ENCODE results near the gene TRAF1.

Gene TRAF1

DNA sequence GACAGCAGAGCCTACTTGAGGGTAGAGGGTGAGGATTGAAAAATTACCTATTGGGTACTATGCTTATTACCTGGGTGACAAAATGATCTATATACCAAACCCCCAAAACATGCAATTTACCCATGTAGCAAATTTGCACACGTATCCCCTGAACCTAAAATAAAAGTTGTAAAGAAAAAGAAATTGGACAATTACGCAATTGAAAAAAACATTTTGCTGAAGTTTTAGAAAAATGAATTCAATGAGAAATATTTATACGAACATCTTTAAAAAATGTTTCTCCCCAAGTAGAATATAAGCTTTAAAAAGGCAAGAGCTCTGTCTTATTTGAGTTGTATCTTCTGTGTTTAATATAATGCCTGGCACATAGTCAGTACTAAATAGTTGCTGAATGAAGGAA lies 30.3 kb upstream of the TRAF1 start:
- Histone ChIP-seq H3K27ac (ENCODE audit: insufficient read depth, low read length, poor library complexity, severe bottlenecking) (no peak overlapping the region), H3K36me3 (ENCODE audit: control insufficient read depth, insufficient read depth, low read length) (no peaks in the 10 kb centered on the region), H3K4me1 (ENCODE audit: control insufficient read depth, insufficient read depth, low read length, poor library complexity, severe bottlenecking) (no peaks in the 10 kb centered on the region), H3K27me3 (replicated peaks; ENCODE audit: control insufficient read depth, insufficient read depth, low read length, poor library complexity, severe bottlenecking) (no peaks in the 10 kb centered on the region), H3K4me3 (ENCODE audit: insufficient read depth, low read depth, low read length, poor library complexity, severe bottlenecking) (no peak overlapping the region), H3K9me3 (ENCODE audit: control insufficient read depth, low read length) (no peaks in the 10 kb centered on the region)
- no peak for DNase-seq

GRCh38 chr9:120951960-120952618 lies 25.5 kb upstream of the TRAF1 start:
- Histone ChIP-seq H3K9me3 (ENCODE audit: control insufficient read depth, low read length) (no peaks in the 10 kb centered on the region), H3K27me3 (replicated peaks; ENCODE audit: control insufficient read depth, insufficient read depth, low read length, poor library complexity, severe bottlenecking) (no peaks in the 10 kb centered on the region), H3K36me3 (ENCODE audit: control insufficient read depth, insufficient read depth, low read length) (no peaks in the 10 kb centered on the region), H3K4me3 (ENCODE audit: insufficient read depth, low read depth, low read length, poor library complexity, severe bottlenecking) (no peak overlapping the region), H3K4me1 (ENCODE audit: control insufficient read depth, insufficient read depth, low read length, poor library complexity, severe bottlenecking) (no peaks in the 10 kb centered on the region), H3K27ac (ENCODE audit: insufficient read depth, low read length, poor library complexity, severe bottlenecking) (no peak overlapping the region)
- no peak for DNase-seq

- Histone ChIP-seq H3K27me3 (replicated peaks; ENCODE audit: control insufficient read depth, insufficient read depth, low read length, poor library complexity, severe bottlenecking) (no peaks in the 10 kb centered on the region), H3K4me1 (ENCODE audit: control insufficient read depth, insufficient read depth, low read length, poor library complexity, severe bottlenecking) (no peaks in the 10 kb centered on the region), H3K27ac (ENCODE audit: insufficient read depth, low read length, poor library complexity, severe bottlenecking) (no peak overlapping the region), H3K4me3 (ENCODE audit: insufficient read depth, low read depth, low read length, poor library complexity, severe bottlenecking) (no peak overlapping the region), H3K36me3 (ENCODE audit: control insufficient read depth, insufficient read depth, low read length) (no peaks in the 10 kb centered on the region), H3K9me3 (ENCODE audit: control insufficient read depth, low read length) (no peaks in the 10 kb centered on the region)
- DNase-seq, result no peak
These were observed 24.1 kb upstream of the TRAF1 start for GRCh38 chr9:120950421-120951388.

- H3K4me1 ChIP-seq (ENCODE audit: control insufficient read depth, insufficient read depth, low read length, poor library complexity, severe bottlenecking), result no peaks in the 10 kb centered on the region
- no peak for DNase-seq
- H3K9me3 ChIP-seq (ENCODE audit: control insufficient read depth, low read length), result no peaks in the 10 kb centered on the region
- H3K4me3 ChIP-seq (ENCODE audit: insufficient read depth, low read depth, low read length, poor library complexity, severe bottlenecking), result no peak overlapping the region
- no peaks in the 10 kb centered on the region for H3K27me3 ChIP-seq (replicated peaks; ENCODE audit: control insufficient read depth, insufficient read depth, low read length, poor library complexity, severe bottlenecking)
- H3K36me3 ChIP-seq (ENCODE audit: control insufficient read depth, insufficient read depth, low read length), result no peaks in the 10 kb centered on the region
- no peak overlapping the region for H3K27ac ChIP-seq (ENCODE audit: insufficient read depth, low read length, poor library complexity, severe bottlenecking)
These were observed 22.7 kb upstream of the TRAF1 start for GRCh38 chr9:120949290-120949689.

GRCh38 chr9:120948824-120949223 lies 22.2 kb upstream of the TRAF1 start:
- Histone ChIP-seq H3K27ac (ENCODE audit: insufficient read depth, low read length, poor library complexity, severe bottlenecking) (no peak overlapping the region), H3K4me1 (ENCODE audit: control insufficient read depth, insufficient read depth, low read length, poor library complexity, severe bottlenecking) (no peaks in the 10 kb centered on the region), H3K36me3 (ENCODE audit: control insufficient read depth, insufficient read depth, low read length) (no peaks in the 10 kb centered on the region), H3K27me3 (replicated peaks; ENCODE audit: control insufficient read depth, insufficient read depth, low read length, poor library complexity, severe bottlenecking) (no peaks in the 10 kb centered on the region), H3K9me3 (ENCODE audit: control insufficient read depth, low read length) (no peaks in the 10 kb centered on the region), H3K4me3 (ENCODE audit: insufficient read depth, low read depth, low read length, poor library complexity, severe bottlenecking) (no peak overlapping the region)
- DNase-seq, result no peak

GRCh38 chr9:120947222-120947621 lies 20.6 kb upstream of the TRAF1 start:
- H3K9me3 ChIP-seq (ENCODE audit: control insufficient read depth, low read length), result no peaks in the 10 kb centered on the region
- H3K4me1 ChIP-seq (ENCODE audit: control insufficient read depth, insufficient read depth, low read length, poor library complexity, severe bottlenecking), result no peaks in the 10 kb centered on the region

DNA sequence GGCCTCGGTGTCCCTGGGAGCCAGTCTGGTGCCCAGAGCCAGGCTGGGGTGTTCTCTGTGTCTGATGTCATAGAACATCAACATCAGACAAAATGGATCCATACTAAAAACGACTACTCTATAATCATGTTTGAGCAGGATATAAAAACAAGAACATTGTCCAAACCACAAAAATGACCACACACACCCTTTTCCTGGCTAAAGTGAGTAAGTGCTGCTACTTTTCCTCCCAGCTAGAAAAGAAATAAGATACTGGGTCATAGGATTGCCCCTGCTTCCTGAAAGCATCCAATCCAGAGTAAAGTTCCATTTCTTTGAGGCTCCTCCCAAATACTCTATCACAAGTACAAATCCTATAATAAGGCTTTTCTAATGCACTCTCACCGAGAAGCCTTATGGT lies 19.7 kb upstream of the TRAF1 start:
- no peaks in the 10 kb centered on the region for H3K27me3 ChIP-seq (replicated peaks; ENCODE audit: control insufficient read depth, insufficient read depth, low read length, poor library complexity, severe bottlenecking)
- DNase-seq, result no peak
- H3K27ac ChIP-seq (ENCODE audit: insufficient read depth, low read length, poor library complexity, severe bottlenecking), result no peak overlapping the region
- H3K36me3 ChIP-seq (ENCODE audit: control insufficient read depth, insufficient read depth, low read length), result no peaks in the 10 kb centered on the region
- H3K9me3 ChIP-seq (ENCODE audit: control insufficient read depth, low read length), result no peaks in the 10 kb centered on the region
- H3K4me3 ChIP-seq (ENCODE audit: insufficient read depth, low read depth, low read length, poor library complexity, severe bottlenecking), result no peak overlapping the region
- no peaks in the 10 kb centered on the region for H3K4me1 ChIP-seq (ENCODE audit: control insufficient read depth, insufficient read depth, low read length, poor library complexity, severe bottlenecking)

More at GRCh38 chr9:120947222-120947621, 20.6 kb upstream of the TRAF1 start:
- DNase-seq, result no peak
- Histone ChIP-seq H3K27ac (ENCODE audit: insufficient read depth, low read length, poor library complexity, severe bottlenecking) (no peak overlapping the region), H3K36me3 (ENCODE audit: control insufficient read depth, insufficient read depth, low read length) (no peaks in the 10 kb centered on the region), H3K4me3 (ENCODE audit: insufficient read depth, low read depth, low read length, poor library complexity, severe bottlenecking) (no peak overlapping the region), H3K27me3 (replicated peaks; ENCODE audit: control insufficient read depth, insufficient read depth, low read length, poor library complexity, severe bottlenecking) (no peaks in the 10 kb centered on the region)

GRCh38 chr9:120944948-120945347 lies 18.4 kb upstream of the TRAF1 start:
- Histone ChIP-seq H3K4me3 (ENCODE audit: insufficient read depth, low read depth, low read length, poor library complexity, severe bottlenecking) (no peak overlapping the region), H3K9me3 (ENCODE audit: control insufficient read depth, low read length) (no peaks in the 10 kb centered on the region), H3K27me3 (replicated peaks; ENCODE audit: control insufficient read depth, insufficient read depth, low read length, poor library complexity, severe bottlenecking) (no peaks in the 10 kb centered on the region), H3K4me1 (ENCODE audit: control insufficient read depth, insufficient read depth, low read length, poor library complexity, severe bottlenecking) (no peaks in the 10 kb centered on the region), H3K36me3 (ENCODE audit: control insufficient read depth, insufficient read depth, low read length) (no peaks in the 10 kb centered on the region), H3K27ac (ENCODE audit: insufficient read depth, low read length, poor library complexity, severe bottlenecking) (no peak overlapping the region)
- DNase-seq, result no peak

DNA sequence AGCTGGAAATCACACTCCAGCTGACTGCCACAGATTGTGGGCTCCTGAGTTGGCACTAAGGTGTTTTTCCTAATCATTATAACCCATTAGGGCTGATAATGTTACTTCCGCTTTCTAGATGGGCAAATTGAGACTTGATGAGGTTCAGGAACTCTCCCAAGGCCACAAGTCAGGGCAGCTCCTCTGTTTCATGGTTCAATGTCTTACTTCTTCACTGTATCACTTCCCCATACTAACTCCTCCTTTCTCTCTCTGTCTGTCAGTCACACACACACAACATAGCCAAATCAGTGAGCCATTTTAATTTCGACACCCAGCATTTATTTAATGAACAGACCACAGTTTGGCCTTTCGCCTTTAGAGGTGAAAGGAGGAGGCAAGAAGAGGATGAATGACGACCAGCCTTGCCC lies 17.8 kb upstream of the TRAF1 start:
- Histone ChIP-seq H3K4me1 (ENCODE audit: control insufficient read depth, insufficient read depth, low read length, poor library complexity, severe bottlenecking) (no peaks in the 10 kb centered on the region), H3K4me3 (ENCODE audit: insufficient read depth, low read depth, low read length, poor library complexity, severe bottlenecking) (no peak overlapping the region), H3K27ac (ENCODE audit: insufficient read depth, low read length, poor library complexity, severe bottlenecking) (no peak overlapping the region), H3K9me3 (ENCODE audit: control insufficient read depth, low read length) (no peaks in the 10 kb centered on the region), H3K36me3 (ENCODE audit: control insufficient read depth, insufficient read depth, low read length) (no peaks in the 10 kb centered on the region), H3K27me3 (replicated peaks; ENCODE audit: control insufficient read depth, insufficient read depth, low read length, poor library complexity, severe bottlenecking) (no peaks in the 10 kb centered on the region)
- DNase-seq, result no peak

All from effector memory CD4-positive, alpha-beta T cell (primary cell).